ENCODE results near the gene TIMM17B.

Gene TIMM17B

DNA sequence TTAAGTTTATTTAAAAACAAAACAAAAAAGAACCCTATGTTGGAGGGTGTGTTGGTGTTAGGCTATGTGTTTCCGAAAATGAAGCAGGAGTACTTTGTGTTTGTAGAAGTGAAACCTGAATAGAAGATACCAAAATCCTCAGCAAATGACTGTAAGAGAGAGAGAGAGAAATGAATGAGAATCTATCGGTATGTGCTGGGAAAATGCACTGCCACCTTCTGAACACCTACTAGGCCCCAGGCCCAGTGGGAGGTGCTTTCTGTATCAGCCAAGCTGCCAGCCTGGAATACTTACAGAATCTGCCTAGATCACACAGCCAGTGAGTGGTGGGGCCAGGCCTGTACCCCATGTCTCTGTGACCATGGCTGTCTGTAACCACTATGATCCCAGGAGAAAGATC, 36.2 kb upstream of the TIMM17B start:
- TF ChIP-seq ZBTB7A (IDR thresholded peaks at IDR 0.05; ENCODE audit: low read depth): no peak
- TF ChIP-seq, protein P1, sequence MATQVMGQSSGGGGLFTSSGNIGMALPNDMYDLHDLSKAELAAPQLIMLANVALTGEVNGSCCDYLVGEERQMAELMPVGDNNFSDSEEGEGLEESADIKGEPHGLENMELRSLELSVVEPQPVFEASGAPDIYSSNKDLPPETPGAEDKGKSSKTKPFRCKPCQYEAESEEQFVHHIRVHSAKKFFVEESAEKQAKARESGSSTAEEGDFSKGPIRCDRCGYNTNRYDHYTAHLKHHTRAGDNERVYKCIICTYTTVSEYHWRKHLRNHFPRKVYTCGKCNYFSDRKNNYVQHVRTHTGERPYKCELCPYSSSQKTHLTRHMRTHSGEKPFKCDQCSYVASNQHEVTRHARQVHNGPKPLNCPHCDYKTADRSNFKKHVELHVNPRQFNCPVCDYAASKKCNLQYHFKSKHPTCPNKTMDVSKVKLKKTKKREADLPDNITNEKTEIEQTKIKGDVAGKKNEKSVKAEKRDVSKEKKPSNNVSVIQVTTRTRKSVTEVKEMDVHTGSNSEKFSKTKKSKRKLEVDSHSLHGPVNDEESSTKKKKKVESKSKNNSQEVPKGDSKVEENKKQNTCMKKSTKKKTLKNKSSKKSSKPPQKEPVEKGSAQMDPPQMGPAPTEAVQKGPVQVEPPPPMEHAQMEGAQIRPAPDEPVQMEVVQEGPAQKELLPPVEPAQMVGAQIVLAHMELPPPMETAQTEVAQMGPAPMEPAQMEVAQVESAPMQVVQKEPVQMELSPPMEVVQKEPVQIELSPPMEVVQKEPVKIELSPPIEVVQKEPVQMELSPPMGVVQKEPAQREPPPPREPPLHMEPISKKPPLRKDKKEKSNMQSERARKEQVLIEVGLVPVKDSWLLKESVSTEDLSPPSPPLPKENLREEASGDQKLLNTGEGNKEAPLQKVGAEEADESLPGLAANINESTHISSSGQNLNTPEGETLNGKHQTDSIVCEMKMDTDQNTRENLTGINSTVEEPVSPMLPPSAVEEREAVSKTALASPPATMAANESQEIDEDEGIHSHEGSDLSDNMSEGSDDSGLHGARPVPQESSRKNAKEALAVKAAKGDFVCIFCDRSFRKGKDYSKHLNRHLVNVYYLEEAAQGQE (IDR thresholded peaks at IDR 0.05; ENCODE audit: low read depth): no peak
- no peak for TF ChIP-seq TAF1 (IDR thresholded peaks at IDR 0.05; ENCODE audit: low read depth)
- no peak for TF ChIP-seq NFIC (IDR thresholded peaks at IDR 0.05)
- TF ChIP-seq EP300 (IDR thresholded peaks at IDR 0.05; ENCODE audit: borderline replicate concordance): no peak
- TF ChIP-seq TEAD4 (IDR thresholded peaks at IDR 0.05): no peak
- no peak for TF ChIP-seq USF1 (IDR thresholded peaks at IDR 0.05)
- TF ChIP-seq EGR1 (IDR thresholded peaks at IDR 0.05): no peak

GRCh38 chrX:48927736-48928382, 30.3 kb upstream of the TIMM17B start:
- TF ChIP-seq FOXM1 (IDR thresholded peaks at IDR 0.05; ENCODE audit: borderline replicate concordance, low read depth) (no peak), RAD21 (IDR thresholded peaks at IDR 0.05; ENCODE audit: low read depth) (no peak), TAF1 (IDR thresholded peaks at IDR 0.05; ENCODE audit: low read depth) (no peak), TCF12 (IDR thresholded peaks at IDR 0.05; ENCODE audit: low read depth) (no peak), YY1 (IDR thresholded peaks at IDR 0.05; ENCODE audit: low read depth) (no peak), USF1 (IDR thresholded peaks at IDR 0.05) (no peak), CREB1 (IDR thresholded peaks at IDR 0.05; ENCODE audit: low read depth) (no peak), ZBTB7A (IDR thresholded peaks at IDR 0.05; ENCODE audit: low read depth) (no peak), CEBPB (IDR thresholded peaks at IDR 0.05) (no peak), EGR1 (IDR thresholded peaks at IDR 0.05) (no peak), TEAD4 (IDR thresholded peaks at IDR 0.05) (no peak), NFIC (IDR thresholded peaks at IDR 0.05) (no peak), EP300 (IDR thresholded peaks at IDR 0.05; ENCODE audit: borderline replicate concordance) (no peak)
- TF ChIP-seq, protein P2, sequence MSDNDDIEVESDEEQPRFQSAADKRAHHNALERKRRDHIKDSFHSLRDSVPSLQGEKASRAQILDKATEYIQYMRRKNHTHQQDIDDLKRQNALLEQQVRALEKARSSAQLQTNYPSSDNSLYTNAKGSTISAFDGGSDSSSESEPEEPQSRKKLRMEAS (IDR thresholded peaks at IDR 0.05): no peak
- TF ChIP-seq, protein P1 (IDR thresholded peaks at IDR 0.05; ENCODE audit: low read depth): no peak

DNA sequence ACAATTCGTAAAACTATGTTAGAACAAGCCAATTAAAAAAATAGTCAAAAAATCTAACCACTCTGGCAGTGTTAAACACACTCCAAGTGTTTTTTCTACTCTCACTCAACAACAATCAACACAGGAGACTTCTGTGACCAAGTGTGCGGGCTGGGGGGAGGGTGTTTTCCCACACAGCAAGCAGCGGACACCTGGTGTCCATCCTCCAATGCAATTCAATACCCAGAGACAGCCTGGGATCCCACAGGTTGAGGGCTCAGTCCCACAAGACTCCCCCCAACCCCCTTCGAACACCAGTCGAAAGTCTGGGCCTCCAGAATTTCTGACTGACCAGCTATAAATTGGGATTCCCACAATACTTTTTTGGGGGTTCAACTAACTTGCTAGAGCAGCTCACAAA, 29.6 kb upstream of the TIMM17B start:
- no peak for TF ChIP-seq RAD21 (IDR thresholded peaks at IDR 0.05; ENCODE audit: low read depth)
- no peak for TF ChIP-seq YY1 (IDR thresholded peaks at IDR 0.05; ENCODE audit: low read depth)
- TF ChIP-seq NFIC (IDR thresholded peaks at IDR 0.05): no peak
- TF ChIP-seq TCF12 (IDR thresholded peaks at IDR 0.05; ENCODE audit: low read depth): no peak
- no peak for TF ChIP-seq ZBTB7A (IDR thresholded peaks at IDR 0.05; ENCODE audit: low read depth)
- no peak for TF ChIP-seq USF1 (IDR thresholded peaks at IDR 0.05)
- TF ChIP-seq, protein P2 (IDR thresholded peaks at IDR 0.05): no peak
- TF ChIP-seq CREB1 (IDR thresholded peaks at IDR 0.05; ENCODE audit: low read depth): no peak
- no peak for TF ChIP-seq EP300 (IDR thresholded peaks at IDR 0.05; ENCODE audit: borderline replicate concordance)
- no peak for TF ChIP-seq TEAD4 (IDR thresholded peaks at IDR 0.05)
- no peak for TF ChIP-seq CEBPB (IDR thresholded peaks at IDR 0.05)
- no peak for TF ChIP-seq EGR1 (IDR thresholded peaks at IDR 0.05)
- TF ChIP-seq, protein P1 (IDR thresholded peaks at IDR 0.05; ENCODE audit: low read depth): no peak
- TF ChIP-seq FOXM1 (IDR thresholded peaks at IDR 0.05; ENCODE audit: borderline replicate concordance, low read depth): no peak
- no peak for TF ChIP-seq TAF1 (IDR thresholded peaks at IDR 0.05; ENCODE audit: low read depth)

- TF ChIP-seq USF1 (IDR thresholded peaks at IDR 0.05) (no peak), FOXM1 (IDR thresholded peaks at IDR 0.05; ENCODE audit: borderline replicate concordance, low read depth) (no peak), EGR1 (IDR thresholded peaks at IDR 0.05) (no peak), TAF1 (IDR thresholded peaks at IDR 0.05; ENCODE audit: low read depth) (no peak), CEBPB (IDR thresholded peaks at IDR 0.05) (no peak), YY1 (IDR thresholded peaks at IDR 0.05; ENCODE audit: low read depth) (no peak), RAD21 (IDR thresholded peaks at IDR 0.05; ENCODE audit: low read depth) (no peak), EP300 (IDR thresholded peaks at IDR 0.05; ENCODE audit: borderline replicate concordance) (no peak), CREB1 (IDR thresholded peaks at IDR 0.05; ENCODE audit: low read depth) (no peak), ZBTB7A (IDR thresholded peaks at IDR 0.05; ENCODE audit: low read depth) (no peak), TCF12 (IDR thresholded peaks at IDR 0.05; ENCODE audit: low read depth) (no peak)
- TF ChIP-seq, protein P1 (IDR thresholded peaks at IDR 0.05; ENCODE audit: low read depth): no peak
- TF ChIP-seq, protein P2 (IDR thresholded peaks at IDR 0.05): no peak
Observed at GRCh38 chrX:48924270-48924669, 26.7 kb upstream of the TIMM17B start.
